ENCODE measurements around the gene BRD3OS. TPM values are rescaled to one million over a fixed set of nuclear protein-coding genes. Genes with fewer than 3 reads are reported as not detected.

The BRD3OS gene
- total and polyA plus RNA-seq, 2 donors (not counting 1 experiment from before 2014, with no cell fraction given), result 12.0 to 25.3 TPM

DNA sequence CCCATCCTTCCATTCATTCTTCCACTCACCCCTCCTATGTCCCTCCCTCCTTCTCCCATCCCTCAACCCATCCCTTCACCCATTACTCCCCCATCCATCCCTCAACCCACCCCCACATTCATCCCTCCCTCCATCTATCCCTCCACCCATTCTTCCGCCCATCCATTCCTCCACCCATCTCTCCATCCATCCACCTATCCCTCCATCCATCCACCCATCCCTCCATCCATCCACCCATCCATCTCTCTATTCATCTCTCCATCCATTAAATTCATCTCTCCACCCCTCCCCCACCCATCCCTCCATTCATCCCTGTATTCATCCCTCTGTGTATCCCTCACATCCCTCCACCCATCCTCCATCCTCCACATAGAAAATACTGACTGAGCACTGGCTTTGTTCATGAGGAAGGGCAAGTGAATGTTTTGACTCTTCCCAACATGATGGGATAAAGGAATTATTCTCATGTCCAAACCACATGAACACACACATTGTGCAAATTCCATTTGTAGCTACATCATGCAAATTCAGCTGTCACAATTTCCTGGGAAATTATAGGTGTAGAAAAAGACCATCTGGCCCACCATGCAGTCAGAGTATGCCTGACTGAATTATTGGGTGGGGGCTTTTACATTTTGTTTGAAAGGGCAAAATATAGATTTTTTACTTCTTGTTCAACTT, 26.2 kb upstream of the BRD3OS start:
- Histone ChIP-seq H3K36me3 (replicated peaks in 1 of 2; ENCODE audit: control extremely low read depth in 1 of 2, control insufficient read depth in 1 of 2, extremely low read depth in 1 of 2, insufficient read depth in 2 of 2, low read length in 1 of 2) (no peaks in the 10 kb centered on the region), H3K4me2 (replicated peaks; ENCODE audit: low read depth, low read length, poor library complexity, severe bottlenecking) (no peak overlapping the region), H3K4me1 (ENCODE audit: control insufficient read depth in 2 of 2, insufficient read depth in 2 of 2, low read length in 2 of 2) (peaks cover 5 to 6% of the 10 kb centered on the region in 2 donors), H3K4me3 (ENCODE audit: control extremely low read depth in 1 of 5, extremely low read depth in 1 of 5, insufficient read depth in 1 of 5, low read depth in 2 of 5, low read length in 4 of 5) (no peak overlapping the region), H3K27ac (ENCODE audit: low read length in 2 of 2) (no peak overlapping the region), H3K9me3 (ENCODE audit: control extremely low read depth in 1 of 3, control insufficient read depth in 2 of 3, insufficient read depth in 1 of 3, low read length in 2 of 3) (no peaks in the 10 kb centered on the region), H3K9ac (ENCODE audit: low read length) (no peak overlapping the region), H2AFZ (ENCODE audit: insufficient read depth, low read depth, low read length, poor library complexity, severe bottlenecking) (no peak overlapping the region), H3K79me2 (ENCODE audit: control insufficient read depth, insufficient read depth, low read length) (no peaks in the 10 kb centered on the region), H3K27me3 (replicated peaks in 1 of 4; ENCODE audit: control extremely low read depth in 1 of 4, control insufficient read depth in 3 of 4, insufficient read depth in 4 of 4, low read length in 3 of 4) (no peaks in the 10 kb centered on the region), H4K20me1 (ENCODE audit: control insufficient read depth, insufficient read depth, low read length, poor library complexity, severe bottlenecking) (no peaks in the 10 kb centered on the region)
- Mint-ChIP-seq H3K27me3 (no peaks in the 10 kb centered on the region), H3K4me1 (peaks cover 11% of the 10 kb centered on the region), H3K4me3 (no peak overlapping the region), H3K9me3 (ENCODE audit: insufficient read depth) (no peaks in the 10 kb centered on the region), H3K27ac (no peak overlapping the region)
- no peak for DNase-seq
- TF ChIP-seq EZH2 (IDR thresholded peaks at IDR 0.05; ENCODE audit: borderline replicate concordance, insufficient read depth, low read depth, low read length, poor library complexity, severe bottlenecking), result no peak
- intact Hi-C loops (cut with micrococcal nuclease), result no loop called here
- ChIA-PET CTCF (interaction anchor here (1.5 kb wide), 2 partner anchors 207 to 217 kb away, joined by 5 to 8 read pairs; no protein-coding TSS in a partner anchor), POLR2A (no interaction called here)
- 100% methylated on average over 1 of the region's 1 CpG for WGBS (ENCODE audit: insufficient coverage)
- ATAC-seq (ENCODE audit: low read depth), result no peak

GRCh38 chr9:133999851-134000265, 25.4 kb upstream of the BRD3OS start:
- CTCF ChIA-PET, result interaction anchor here (0.8 to 1.5 kb wide), 4 partner anchors 206 to 264 kb away, joined by 3 to 8 read pairs (median 4); no protein-coding TSS in a partner anchor
- no peak overlapping the region for H3K4me3 ChIP-seq (ENCODE audit: control extremely low read depth in 1 of 5, extremely low read depth in 1 of 5, insufficient read depth in 1 of 5, low read depth in 2 of 5, low read length in 4 of 5)
- no peaks in the 10 kb centered on the region for H3K36me3 ChIP-seq (replicated peaks in 1 of 2; ENCODE audit: control extremely low read depth in 1 of 2, control insufficient read depth in 1 of 2, extremely low read depth in 1 of 2, insufficient read depth in 2 of 2, low read length in 1 of 2)
- H3K79me2 ChIP-seq (ENCODE audit: control insufficient read depth, insufficient read depth, low read length), result no peaks in the 10 kb centered on the region
- H3K4me1 ChIP-seq (ENCODE audit: control insufficient read depth in 2 of 2, insufficient read depth in 2 of 2, low read length in 2 of 2), result no peaks in the 10 kb centered on the region
- no peak overlapping the region for H3K4me2 ChIP-seq (replicated peaks; ENCODE audit: low read depth, low read length, poor library complexity, severe bottlenecking)
- intact Hi-C loops (cut with micrococcal nuclease), result no loop called here
- no peak for ATAC-seq (ENCODE audit: low read depth)
- H3K9me3 ChIP-seq (ENCODE audit: control extremely low read depth in 1 of 3, control insufficient read depth in 2 of 3, insufficient read depth in 1 of 3, low read length in 2 of 3), result no peaks in the 10 kb centered on the region
- DNase-seq, result no peak
- no peak overlapping the region for H3K4me3 Mint-ChIP-seq
- H2AFZ ChIP-seq (ENCODE audit: insufficient read depth, low read depth, low read length, poor library complexity, severe bottlenecking), result no peak overlapping the region
- H3K27me3 Mint-ChIP-seq, result no peaks in the 10 kb centered on the region
- H3K9ac ChIP-seq (ENCODE audit: low read length), result no peak overlapping the region
- 85% methylated on average over 4 of the region's 6 CpGs for WGBS (ENCODE audit: insufficient coverage)
- TF ChIP-seq CTCF (IDR thresholded peaks at IDR 0.05), result no peak
- no peak for TF ChIP-seq EZH2 (IDR thresholded peaks at IDR 0.05; ENCODE audit: borderline replicate concordance, insufficient read depth, low read depth, low read length, poor library complexity, severe bottlenecking)
- H3K27ac ChIP-seq (ENCODE audit: low read length in 2 of 2), result no peak overlapping the region
- H3K27ac Mint-ChIP-seq, result no peak overlapping the region
- no peaks in the 10 kb centered on the region for H4K20me1 ChIP-seq (ENCODE audit: control insufficient read depth, insufficient read depth, low read length, poor library complexity, severe bottlenecking)
- H3K4me1 Mint-ChIP-seq, result peaks cover 7% of the 10 kb centered on the region
- no peaks in the 10 kb centered on the region for H3K27me3 ChIP-seq (replicated peaks in 1 of 4; ENCODE audit: control extremely low read depth in 1 of 4, control insufficient read depth in 3 of 4, insufficient read depth in 4 of 4, low read length in 3 of 4)
- no peaks in the 10 kb centered on the region for H3K9me3 Mint-ChIP-seq (ENCODE audit: insufficient read depth)
- POLR2A ChIA-PET, result no interaction called here
